Neuronal stem cell (in vitro differentiated cells): Measurements from ENCODE around the gene PCNX3.
A peak's percentile ranks its signal among the peaks of the same experiment; 100 is the strongest.

Experiments
- DNase-seq: peaks from one replicate; pipeline ENCODE4 v3.0.0-alpha.2; 2013; ENCODE audit warnings: low spot score
- H2AFZ ChIP-seq: one replicate; pipeline ENCODE4 v1.6.1; 2013; ENCODE audit warnings: mild to moderate bottlenecking, low read length, inconsistent platforms
- H2AK5ac ChIP-seq: 2 replicates; pipeline ENCODE4 v1.6.1; 2013; ENCODE audit warnings: low read depth, mild to moderate bottlenecking, inconsistent platforms, low read length, moderate library complexity, mixed read lengths
- H2BK120ac ChIP-seq: 2 replicates; pipeline ENCODE4 v1.6.1; 2013; ENCODE audit warnings: low read depth, mild to moderate bottlenecking, inconsistent platforms, low read length, moderate library complexity, mixed read lengths
- H2BK12ac ChIP-seq: one replicate; pipeline ENCODE4 v1.6.1; 2013; ENCODE audit warnings: low read length, inconsistent platforms
- H2BK15ac ChIP-seq: 2 replicates; pipeline ENCODE4 v1.6.1; 2013; ENCODE audit warnings: mild to moderate bottlenecking, low read length, inconsistent platforms, mixed read lengths
- H2BK5ac ChIP-seq: one replicate; pipeline ENCODE4 v1.6.1; 2013; ENCODE audit warnings: inconsistent platforms, mild to moderate bottlenecking, low read length, moderate library complexity
- H3K14ac ChIP-seq: one replicate; pipeline ENCODE4 v1.6.1; 2013; ENCODE audit warnings: low read length, inconsistent platforms
- H3K18ac ChIP-seq: 2 replicates; pipeline ENCODE4 v1.6.1; 2013; ENCODE audit warnings: low read length, inconsistent platforms
- H3K23ac ChIP-seq: 2 replicates; pipeline ENCODE4 v1.6.1; 2013; ENCODE audit warnings: low read depth, mild to moderate bottlenecking, mixed read lengths, low read length, inconsistent platforms; ENCODE audit not compliant: poor library complexity
- H3K27ac ChIP-seq: replicated peaks from 3 replicates; pipeline ENCODE4 v1.5.1; 2013; ENCODE audit warnings: low read length, inconsistent platforms
- H3K27me3 ChIP-seq, 3 experiments: 2 replicates each; pipeline ENCODE4 v1.6.1; 2013; ENCODE audit warnings: low read length in 3 of 3, mild to moderate bottlenecking in 2 of 3, inconsistent platforms in 1 of 3, low read depth in 1 of 3, mixed read lengths in 1 of 3, moderate library complexity in 1 of 3; ENCODE audit not compliant: control insufficient read depth in 3 of 3, insufficient read depth in 3 of 3
- H3K36me3 ChIP-seq, 2 donors: replicated peaks in 1 of 2; 2 replicates each; pipeline ENCODE4 v1.6.1; 2013; ENCODE audit warnings: low read length in 2 of 2; ENCODE audit not compliant: control insufficient read depth in 2 of 2, insufficient read depth in 2 of 2
- H3K4ac ChIP-seq: 2 replicates; pipeline ENCODE4 v1.6.1; 2013; ENCODE audit warnings: inconsistent platforms, mild to moderate bottlenecking, low read length, moderate library complexity
- H3K4me1 ChIP-seq, 2 donors: 1 replicate in 1 of 2; 2 replicates in 1 of 2; pipeline ENCODE4 v1.6.1; 2013; ENCODE audit warnings: low read length in 2 of 2, low read depth in 1 of 2; ENCODE audit not compliant: control insufficient read depth in 2 of 2, insufficient read depth in 1 of 2
- H3K4me2 ChIP-seq: one replicate; pipeline ENCODE4 v1.6.1; 2013; ENCODE audit warnings: mild to moderate bottlenecking, low read length, inconsistent platforms; ENCODE audit not compliant: insufficient read depth, poor library complexity, severe bottlenecking
- H3K4me3 ChIP-seq, 2 donors: 2 replicates each; pipeline ENCODE4 v1.5.1; 2013; ENCODE audit warnings: low read length in 2 of 2, mild to moderate bottlenecking in 2 of 2, inconsistent platforms in 1 of 2, moderate library complexity in 1 of 2
- H3K79me1 ChIP-seq: one replicate; pipeline ENCODE4 v1.6.1; 2013; ENCODE audit warnings: low read depth, mild to moderate bottlenecking, inconsistent platforms, low read length, moderate library complexity
- H3K9ac ChIP-seq: one replicate; pipeline ENCODE4 v1.6.1; 2013; ENCODE audit warnings: mild to moderate bottlenecking, low read depth, low read length, inconsistent platforms; ENCODE audit not compliant: poor library complexity
- H3K9me3 ChIP-seq, 2 donors: replicated peaks in 1 of 2; 2 replicates each; pipeline versions ENCODE3 to v1.6.1; 2013; ENCODE audit warnings: low read length in 2 of 2, mild to moderate bottlenecking in 2 of 2, inconsistent platforms in 1 of 2, low read depth in 1 of 2, mixed read lengths in 1 of 2, moderate library complexity in 1 of 2; ENCODE audit not compliant: control insufficient read depth in 2 of 2, insufficient read depth in 1 of 2
- H4K8ac ChIP-seq: one replicate; pipeline ENCODE4 v1.6.1; 2013; ENCODE audit warnings: low read depth, mild to moderate bottlenecking, inconsistent platforms, low read length, moderate library complexity
- H4K91ac ChIP-seq: one replicate; pipeline ENCODE4 v1.6.1; 2013; ENCODE audit warnings: low read length, low read depth, mild to moderate bottlenecking, inconsistent platforms; ENCODE audit not compliant: poor library complexity
- WGBS, 2 donors: extraction: QIAGEN DNeasy Blood & Tissue Kit; methylation state at CpG; one replicate each; pipeline ENCODE4 v1.1.7; 2013; ENCODE audit warnings: missing lambda C conversion rate in 2 of 2, mixed read lengths in 1 of 2; ENCODE audit not compliant: insufficient read length in 2 of 2, insufficient replicate concordance in 1 of 2; ENCODE audit errors: extremely low coverage in 2 of 2; 5-methylcytosine and 5-hydroxymethylcytosine counted together

Gene PCNX3

GRCh38 chr11:65617136-65617850, 1.7 kb downstream of the PCNX3 start:
- Histone ChIP-seq H2BK120ac (no peak overlapping the region), H3K14ac (no peak overlapping the region), H4K91ac (no peak overlapping the region), H3K18ac (no peak overlapping the region), H2BK12ac (no peak overlapping the region), H3K4me2 (no peak overlapping the region), H3K27ac (no peak overlapping the region), H3K23ac (no peak overlapping the region), H2BK15ac (no peak overlapping the region), H3K27me3 (no peaks in the 10 kb centered on the region), H3K4ac (no peak overlapping the region), H2AK5ac (no peak overlapping the region), H2BK5ac (no peak overlapping the region), H3K4me3 (peak overlapping the region in 1 of 2 donors; percentile 98), H4K8ac (no peak overlapping the region), H3K9ac (no peak overlapping the region), H2AFZ (no peak overlapping the region), H3K36me3 (peaks cover 33 to 65% of the 10 kb centered on the region in 2 donors), H3K9me3 (peaks cover 0 to 2% of the 10 kb centered on the region in 2 donors), H3K79me1 (peaks cover 30% of the 10 kb centered on the region), H3K4me1 (peaks cover 16 to 19% of the 10 kb centered on the region in 2 donors)
- WGBS, 2 donors = no CpG with 5 or more reads among the region's 17 CpGs
- DNase-seq = no peak

- Histone ChIP-seq H3K14ac (no peak overlapping the region), H3K79me1 (peaks cover 24% of the 10 kb centered on the region), H4K91ac (no peak overlapping the region), H3K36me3 (peaks cover 26 to 62% of the 10 kb centered on the region in 2 donors), H3K9ac (no peak overlapping the region), H2BK120ac (no peak overlapping the region), H2AK5ac (no peak overlapping the region), H4K8ac (no peak overlapping the region), H3K18ac (no peak overlapping the region), H3K4me3 (no peak overlapping the region), H3K4me2 (no peak overlapping the region), H3K4ac (no peak overlapping the region), H2BK12ac (no peak overlapping the region), H2AFZ (no peak overlapping the region), H3K23ac (peak overlapping the region; percentile 91), H3K4me1 (peaks cover 9 to 11% of the 10 kb centered on the region in 2 donors), H3K9me3 (peaks cover 0 to 2% of the 10 kb centered on the region in 2 donors), H3K27ac (no peak overlapping the region), H2BK15ac (no peak overlapping the region), H2BK5ac (no peak overlapping the region), H3K27me3 (no peaks in the 10 kb centered on the region)
- DNase-seq = no peak
- no CpG with 5 or more reads among the region's 33 CpGs for WGBS, 2 donors
These were observed 2.6 kb downstream of the PCNX3 start for GRCh38 chr11:65617990-65618751.

- Histone ChIP-seq H3K4ac (no peak overlapping the region), H2AK5ac (no peak overlapping the region), H3K18ac (no peak overlapping the region), H4K91ac (no peak overlapping the region), H2BK5ac (no peak overlapping the region), H3K9me3 (peaks cover 0 to 2% of the 10 kb centered on the region in 2 donors), H2BK12ac (no peak overlapping the region), H3K36me3 (peaks cover 32 to 67% of the 10 kb centered on the region in 2 donors), H3K4me3 (no peak overlapping the region), H3K14ac (no peak overlapping the region), H3K4me2 (no peak overlapping the region), H3K27me3 (no peaks in the 10 kb centered on the region), H3K4me1 (peaks cover 6% of the 10 kb centered on the region in 2 donors), H2BK120ac (no peak overlapping the region), H3K79me1 (peaks cover 23% of the 10 kb centered on the region), H2BK15ac (no peak overlapping the region), H3K27ac (no peak overlapping the region), H4K8ac (no peak overlapping the region), H2AFZ (no peak overlapping the region), H3K23ac (no peak overlapping the region), H3K9ac (peak overlapping the region; percentile 44)
- DNase-seq = no peak
- WGBS, 2 donors = no CpG with 5 or more reads among the region's 14 CpGs
These were observed 3.2 kb downstream of the PCNX3 start for GRCh38 chr11:65618763-65619162.

GRCh38 chr11:65619281-65619928, 3.8 kb downstream of the PCNX3 start:
- Histone ChIP-seq H3K27me3 (no peaks in the 10 kb centered on the region), H3K4me2 (no peak overlapping the region), H2AK5ac (no peak overlapping the region), H4K91ac (no peak overlapping the region), H2AFZ (no peak overlapping the region), H3K9ac (no peak overlapping the region), H3K4ac (no peak overlapping the region), H3K79me1 (peaks cover 21% of the 10 kb centered on the region), H3K4me3 (no peak overlapping the region), H2BK5ac (no peak overlapping the region), H2BK12ac (no peak overlapping the region), H3K14ac (no peak overlapping the region), H3K27ac (no peak overlapping the region), H2BK15ac (no peak overlapping the region), H3K23ac (peak overlapping the region; percentile 55), H3K36me3 (peaks cover 33 to 74% of the 10 kb centered on the region in 2 donors), H3K4me1 (peaks cover 6% of the 10 kb centered on the region in 2 donors), H4K8ac (no peak overlapping the region), H2BK120ac (no peak overlapping the region), H3K9me3 (peaks cover 0 to 2% of the 10 kb centered on the region in 2 donors), H3K18ac (no peak overlapping the region)
- WGBS, 2 donors = no CpG with 5 or more reads among the region's 29 CpGs
- no peak for DNase-seq
